ENCODE data around the gene PARD3.

GRCh38 chr10:34131152-34131551, 683.9 kb downstream of the PARD3 start:
- TF ChIP-seq CTCF (conservative IDR thresholded peaks at IDR 0.05; ENCODE audit: low read depth, low read length) (no peak), EZH2phosphoT487 (IDR thresholded peaks at IDR 0.05; ENCODE audit: borderline replicate concordance, low read length) (no peak)
